Hepatocyte (in vitro differentiated cells): ENCODE measurements around the gene IL13RA1. TPM values are rescaled to one million over a fixed set of nuclear protein-coding genes. Genes with fewer than 3 reads are reported as not detected.

Experiments used
- DNase-seq: peaks from one replicate; pipeline ENCODE4 v3.0.0-alpha.2; 2016; ENCODE audit warnings: low spot score
- H2AFZ ChIP-seq: fragments of 200-600 bp; sonication (generic); 2 replicates; pipeline ENCODE4 v1.6.0; 2016; ENCODE audit warnings: antibody characterized with exemption, mild to moderate bottlenecking
- H3K27ac ChIP-seq: fragments of 200-600 bp; sonication (generic); 2 replicates; pipeline ENCODE4 v1.5.1; 2016; ENCODE audit warnings: mild to moderate bottlenecking
- H3K27me3 ChIP-seq: fragments of 200-600 bp; sonication (generic); 2 replicates; pipeline ENCODE4 v1.6.1; 2016
- H3K36me3 ChIP-seq: fragments of 200-600 bp; sonication (generic); replicated peaks from 2 replicates; pipeline ENCODE4 v1.5.1; 2016; ENCODE audit warnings: low read depth; ENCODE audit not compliant: insufficient read depth
- H3K4me1 ChIP-seq: fragments of 200-600 bp; sonication (generic); 2 replicates; pipeline ENCODE4 v1.5.1; 2016; ENCODE audit warnings: mild to moderate bottlenecking, moderate library complexity; ENCODE audit not compliant: insufficient read depth
- H3K4me2 ChIP-seq: fragments of 200-600 bp; sonication (generic); 2 replicates; pipeline ENCODE4 v1.6.0; 2016
- H3K4me3 ChIP-seq: fragments of 200-600 bp; sonication (generic); 2 replicates; pipeline ENCODE4 v1.5.1; 2016; ENCODE audit warnings: mild to moderate bottlenecking
- H3K79me2 ChIP-seq: fragments of 200-600 bp; sonication (generic); 2 replicates; pipeline ENCODE4 v1.6.0; 2017; ENCODE audit warnings: mild to moderate bottlenecking
- H3K9me2 ChIP-seq: fragments of 200-600 bp; sonication (generic); replicated peaks from 2 replicates; pipeline ENCODE4 v1.6.0; 2017; ENCODE audit warnings: mild to moderate bottlenecking; ENCODE audit not compliant: insufficient read depth
- H3K9me3 ChIP-seq: fragments of 200-600 bp; sonication (generic); 2 replicates; pipeline ENCODE4 v1.5.1; 2016; ENCODE audit warnings: low read depth, mild to moderate bottlenecking
- H4K20me1 ChIP-seq: fragments of 200-600 bp; sonication (generic); 2 replicates; pipeline ENCODE4 v1.6.0; 2016; ENCODE audit warnings: mild to moderate bottlenecking; ENCODE audit not compliant: insufficient read depth, poor library complexity, severe bottlenecking
- EZH2 ChIP-seq: fragments of 200-600 bp; sonication (generic); IDR thresholded peaks from 2 replicates; pipeline ENCODE4 v1.6.1; 2016; ENCODE audit warnings: antibody characterized with exemption, mild to moderate bottlenecking, borderline replicate concordance
- EZH2phosphoT487 ChIP-seq: fragments of 200-600 bp; sonication (generic); IDR thresholded peaks from one replicate; pipeline ENCODE4 v1.6.1; 2018; ENCODE audit warnings: antibody characterized with exemption, mild to moderate bottlenecking, low read depth, moderate library complexity; ENCODE audit not compliant: unreplicated experiment, severe bottlenecking
- WGBS: methylation state at CpG from one replicate; pipeline ENCODE4 v1.1.6; 2016; ENCODE audit warnings: low lambda C conversion rate; ENCODE audit errors: missing lambda C conversion rate; 5-methylcytosine and 5-hydroxymethylcytosine counted together
- polyA plus RNA-seq: library from polyadenylated mRNA; unstranded; fragments of >200 nt; fragmentation: Nextera tagmentation; extraction: Ambion mirVana; gene quantifications from 2 replicates; pipeline ENCODE4 v1.2.1, GENCODE V29; 2016
- small RNA-seq: library from RNA; depleted of rRNA; stranded (forward); fragments of <200 nt; gene quantifications from one replicate; pipeline ENCODE3, GENCODE V24; 2014
- total RNA-seq: library from RNA; depleted of rRNA; stranded (reverse); fragments of >200 nt; gene quantifications from 2 replicates; pipeline ENCODE4 v1.2.3, GENCODE V29; 2014
- TF ChIP-seq, protein P1 (sequence below): fragments of 200-600 bp; sonication (generic); IDR thresholded peaks from 2 replicates; pipeline ENCODE4 v1.5.1; 2016; ENCODE audit warnings: antibody characterized with exemption, mild to moderate bottlenecking; ENCODE audit not compliant: poor library complexity

The IL13RA1 gene
- total and polyA plus RNA-seq, 2 experiments from 2014 or later = 27.2 to 40.9 TPM

DNA sequence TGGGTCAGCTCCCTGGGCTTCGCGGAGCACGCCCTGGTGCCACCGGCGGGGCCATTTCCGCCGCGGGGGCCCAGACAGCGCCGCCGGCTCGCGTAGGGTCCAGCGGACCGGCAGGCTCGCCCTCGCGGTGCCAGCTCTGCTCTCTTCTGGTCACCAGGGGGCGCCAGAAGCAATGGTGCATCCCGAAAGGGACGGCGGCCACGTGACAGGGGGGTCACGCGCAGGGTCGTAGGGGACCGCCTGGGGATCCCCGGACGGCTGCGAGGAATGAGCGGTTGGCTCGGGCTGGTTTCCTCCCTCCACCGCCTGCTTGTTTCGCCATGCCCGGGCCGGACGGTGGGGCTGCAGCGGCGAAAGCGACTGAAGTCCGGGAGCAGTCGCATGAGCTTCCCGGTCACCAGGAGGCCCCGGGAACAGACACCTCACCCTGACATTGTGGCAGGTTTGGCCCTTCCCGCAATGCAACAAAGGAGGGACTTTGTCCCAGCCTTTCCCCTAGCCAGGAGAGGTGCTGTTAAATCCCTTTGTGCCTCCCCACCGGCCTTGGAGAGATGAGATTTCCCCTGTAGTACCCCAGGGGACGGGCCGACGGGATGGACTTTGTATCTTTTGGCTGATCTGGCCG lies 112.0 kb downstream of the IL13RA1 start:
- TF ChIP-seq, protein P1, sequence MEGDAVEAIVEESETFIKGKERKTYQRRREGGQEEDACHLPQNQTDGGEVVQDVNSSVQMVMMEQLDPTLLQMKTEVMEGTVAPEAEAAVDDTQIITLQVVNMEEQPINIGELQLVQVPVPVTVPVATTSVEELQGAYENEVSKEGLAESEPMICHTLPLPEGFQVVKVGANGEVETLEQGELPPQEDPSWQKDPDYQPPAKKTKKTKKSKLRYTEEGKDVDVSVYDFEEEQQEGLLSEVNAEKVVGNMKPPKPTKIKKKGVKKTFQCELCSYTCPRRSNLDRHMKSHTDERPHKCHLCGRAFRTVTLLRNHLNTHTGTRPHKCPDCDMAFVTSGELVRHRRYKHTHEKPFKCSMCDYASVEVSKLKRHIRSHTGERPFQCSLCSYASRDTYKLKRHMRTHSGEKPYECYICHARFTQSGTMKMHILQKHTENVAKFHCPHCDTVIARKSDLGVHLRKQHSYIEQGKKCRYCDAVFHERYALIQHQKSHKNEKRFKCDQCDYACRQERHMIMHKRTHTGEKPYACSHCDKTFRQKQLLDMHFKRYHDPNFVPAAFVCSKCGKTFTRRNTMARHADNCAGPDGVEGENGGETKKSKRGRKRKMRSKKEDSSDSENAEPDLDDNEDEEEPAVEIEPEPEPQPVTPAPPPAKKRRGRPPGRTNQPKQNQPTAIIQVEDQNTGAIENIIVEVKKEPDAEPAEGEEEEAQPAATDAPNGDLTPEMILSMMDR = peak; percentile 59
- TF ChIP-seq EZH2 = no peak
- no peak for TF ChIP-seq EZH2phosphoT487
- Histone ChIP-seq H3K27me3 (no peaks in the 10 kb centered on the region), H3K9me2 (no peaks in the 10 kb centered on the region), H3K27ac (peak overlapping the region; percentile 60), H3K9me3 (no peaks in the 10 kb centered on the region), H3K36me3 (no peaks in the 10 kb centered on the region), H3K79me2 (no peaks in the 10 kb centered on the region), H3K4me2 (peak overlapping the region; percentile 85), H3K4me3 (no peak overlapping the region), H3K4me1 (no peaks in the 10 kb centered on the region), H4K20me1 (no peaks in the 10 kb centered on the region), H2AFZ (peak overlapping the region; percentile 80)
- DNase-seq = peak; percentile 80
- 42% methylated on average over 45 of the region's 50 CpGs for WGBS

Small RNAs within 50 kb of the gene (small RNA-seq; reads per million reads assigned to genes)
- gene RF00566 = not detected

Other genes with a start within 250 kb of the IL13RA1 start
- 8.3 and 9.8 TPM in 2 replicates for gene DOCK11, start 231.8 kb upstream of the IL13RA1 start, total RNA-seq
- 7.6 and 8.1 TPM in 2 replicates for gene DOCK11, start 231.8 kb upstream of the IL13RA1 start, polyA plus RNA-seq
- 0.16 and 0.17 TPM in 2 replicates for gene ZCCHC12, start 96.2 kb downstream of the IL13RA1 start, total RNA-seq
- gene ZCCHC12, start 96.2 kb downstream of the IL13RA1 start, polyA plus RNA-seq = 0.08 TPM in 1 of 2 replicates, not detected in the other
- 5.8 and 6.5 TPM in 2 replicates for gene LONRF3, start 247.0 kb downstream of the IL13RA1 start, total RNA-seq
- gene LONRF3, start 247.0 kb downstream of the IL13RA1 start, polyA plus RNA-seq = 2.6 TPM in 2 replicates